Hepatocyte (in vitro differentiated cells): ENCODE measurements around the gene CCDC24. TPM values are rescaled to one million over a fixed set of nuclear protein-coding genes. Genes with fewer than 3 reads are reported as not detected.

Source experiments
- DNase-seq: peaks from one replicate; pipeline ENCODE4 v3.0.0-alpha.2; 2016; ENCODE audit warnings: low spot score
- H2AFZ ChIP-seq: fragments of 200-600 bp; sonication (generic); 2 replicates; pipeline ENCODE4 v1.6.0; 2016; ENCODE audit warnings: antibody characterized with exemption, mild to moderate bottlenecking
- H3K27ac ChIP-seq: fragments of 200-600 bp; sonication (generic); 2 replicates; pipeline ENCODE4 v1.5.1; 2016; ENCODE audit warnings: mild to moderate bottlenecking
- H3K27me3 ChIP-seq: fragments of 200-600 bp; sonication (generic); 2 replicates; pipeline ENCODE4 v1.6.1; 2016
- H3K36me3 ChIP-seq: fragments of 200-600 bp; sonication (generic); replicated peaks from 2 replicates; pipeline ENCODE4 v1.5.1; 2016; ENCODE audit warnings: low read depth; ENCODE audit not compliant: insufficient read depth
- H3K4me1 ChIP-seq: fragments of 200-600 bp; sonication (generic); 2 replicates; pipeline ENCODE4 v1.5.1; 2016; ENCODE audit warnings: mild to moderate bottlenecking, moderate library complexity; ENCODE audit not compliant: insufficient read depth
- H3K4me2 ChIP-seq: fragments of 200-600 bp; sonication (generic); 2 replicates; pipeline ENCODE4 v1.6.0; 2016
- H3K4me3 ChIP-seq: fragments of 200-600 bp; sonication (generic); 2 replicates; pipeline ENCODE4 v1.5.1; 2016; ENCODE audit warnings: mild to moderate bottlenecking
- H3K79me2 ChIP-seq: fragments of 200-600 bp; sonication (generic); 2 replicates; pipeline ENCODE4 v1.6.0; 2017; ENCODE audit warnings: mild to moderate bottlenecking
- H3K9me2 ChIP-seq: fragments of 200-600 bp; sonication (generic); replicated peaks from 2 replicates; pipeline ENCODE4 v1.6.0; 2017; ENCODE audit warnings: mild to moderate bottlenecking; ENCODE audit not compliant: insufficient read depth
- H3K9me3 ChIP-seq: fragments of 200-600 bp; sonication (generic); 2 replicates; pipeline ENCODE4 v1.5.1; 2016; ENCODE audit warnings: low read depth, mild to moderate bottlenecking
- H4K20me1 ChIP-seq: fragments of 200-600 bp; sonication (generic); 2 replicates; pipeline ENCODE4 v1.6.0; 2016; ENCODE audit warnings: mild to moderate bottlenecking; ENCODE audit not compliant: insufficient read depth, poor library complexity, severe bottlenecking
- EZH2 ChIP-seq: fragments of 200-600 bp; sonication (generic); IDR thresholded peaks from 2 replicates; pipeline ENCODE4 v1.6.1; 2016; ENCODE audit warnings: antibody characterized with exemption, mild to moderate bottlenecking, borderline replicate concordance
- EZH2phosphoT487 ChIP-seq: fragments of 200-600 bp; sonication (generic); IDR thresholded peaks from one replicate; pipeline ENCODE4 v1.6.1; 2018; ENCODE audit warnings: antibody characterized with exemption, mild to moderate bottlenecking, low read depth, moderate library complexity; ENCODE audit not compliant: unreplicated experiment, severe bottlenecking
- WGBS: methylation state at CpG from one replicate; pipeline ENCODE4 v1.1.6; 2016; ENCODE audit warnings: low lambda C conversion rate; ENCODE audit errors: missing lambda C conversion rate; 5-methylcytosine and 5-hydroxymethylcytosine counted together
- polyA plus RNA-seq: library from polyadenylated mRNA; unstranded; fragments of >200 nt; fragmentation: Nextera tagmentation; extraction: Ambion mirVana; gene quantifications from 2 replicates; pipeline ENCODE4 v1.2.1, GENCODE V29; 2016
- total RNA-seq: library from RNA; depleted of rRNA; stranded (reverse); fragments of >200 nt; gene quantifications from 2 replicates; pipeline ENCODE4 v1.2.3, GENCODE V29; 2014
- TF ChIP-seq, protein P1 (sequence below): fragments of 200-600 bp; sonication (generic); IDR thresholded peaks from 2 replicates; pipeline ENCODE4 v1.5.1; 2016; ENCODE audit warnings: antibody characterized with exemption, mild to moderate bottlenecking; ENCODE audit not compliant: poor library complexity

Gene CCDC24
- total and polyA plus RNA-seq, 2 experiments from 2014 or later = 13.2 to 23.7 TPM

- 56% methylated on average over 8 of the region's 8 CpGs for WGBS
Observed at GRCh38 chr1:43952731-43953346, 38.6 kb upstream of the CCDC24 start.

DNA sequence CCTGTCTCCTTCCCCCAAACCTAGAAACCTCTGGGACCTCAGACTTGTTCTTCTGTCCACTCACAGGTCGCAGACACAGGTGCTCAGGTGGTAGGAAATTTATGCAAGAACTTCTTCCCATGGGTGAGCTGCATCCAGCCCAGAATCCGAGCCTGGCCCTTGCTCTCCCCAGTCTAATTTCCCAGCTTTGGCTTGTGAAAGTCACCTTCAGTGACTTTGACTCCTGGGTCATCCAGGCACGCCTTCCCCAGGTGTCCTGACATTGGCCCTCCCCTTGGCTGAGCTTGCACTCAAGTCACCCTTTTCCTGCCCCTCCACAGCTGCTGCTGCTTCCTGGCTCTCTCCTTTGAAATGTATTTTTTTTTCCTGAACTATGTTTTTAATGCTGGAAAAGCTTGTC lies 38.0 kb upstream of the CCDC24 start:
- H3K36me3 ChIP-seq = no peaks in the 10 kb centered on the region
- H2AFZ ChIP-seq = no peak overlapping the region
- WGBS = 89% methylated on average over 3 of the region's 3 CpGs
- no peak overlapping the region for H3K4me3 ChIP-seq
- TF ChIP-seq, protein P1, sequence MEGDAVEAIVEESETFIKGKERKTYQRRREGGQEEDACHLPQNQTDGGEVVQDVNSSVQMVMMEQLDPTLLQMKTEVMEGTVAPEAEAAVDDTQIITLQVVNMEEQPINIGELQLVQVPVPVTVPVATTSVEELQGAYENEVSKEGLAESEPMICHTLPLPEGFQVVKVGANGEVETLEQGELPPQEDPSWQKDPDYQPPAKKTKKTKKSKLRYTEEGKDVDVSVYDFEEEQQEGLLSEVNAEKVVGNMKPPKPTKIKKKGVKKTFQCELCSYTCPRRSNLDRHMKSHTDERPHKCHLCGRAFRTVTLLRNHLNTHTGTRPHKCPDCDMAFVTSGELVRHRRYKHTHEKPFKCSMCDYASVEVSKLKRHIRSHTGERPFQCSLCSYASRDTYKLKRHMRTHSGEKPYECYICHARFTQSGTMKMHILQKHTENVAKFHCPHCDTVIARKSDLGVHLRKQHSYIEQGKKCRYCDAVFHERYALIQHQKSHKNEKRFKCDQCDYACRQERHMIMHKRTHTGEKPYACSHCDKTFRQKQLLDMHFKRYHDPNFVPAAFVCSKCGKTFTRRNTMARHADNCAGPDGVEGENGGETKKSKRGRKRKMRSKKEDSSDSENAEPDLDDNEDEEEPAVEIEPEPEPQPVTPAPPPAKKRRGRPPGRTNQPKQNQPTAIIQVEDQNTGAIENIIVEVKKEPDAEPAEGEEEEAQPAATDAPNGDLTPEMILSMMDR = no peak
- TF ChIP-seq EZH2 = no peak
- TF ChIP-seq EZH2phosphoT487 = no peak
- DNase-seq = no peak
- H3K4me2 ChIP-seq = no peak overlapping the region
- no peaks in the 10 kb centered on the region for H3K27me3 ChIP-seq
- H3K27ac ChIP-seq = no peak overlapping the region
- peaks cover 31% of the 10 kb centered on the region for H3K79me2 ChIP-seq
- no peaks in the 10 kb centered on the region for H3K9me3 ChIP-seq
- H3K9me2 ChIP-seq = no peaks in the 10 kb centered on the region
- H4K20me1 ChIP-seq = no peaks in the 10 kb centered on the region
- H3K4me1 ChIP-seq = peaks cover under 1% of the 10 kb centered on the region

More at GRCh38 chr1:43952731-43953346, 38.6 kb upstream of the CCDC24 start:
- H3K4me1 ChIP-seq = peaks cover 5% of the 10 kb centered on the region
- no peaks in the 10 kb centered on the region for H3K9me3 ChIP-seq
- no peaks in the 10 kb centered on the region for H3K9me2 ChIP-seq
- no peaks in the 10 kb centered on the region for H3K27me3 ChIP-seq
- H4K20me1 ChIP-seq = no peaks in the 10 kb centered on the region
- peaks cover 36% of the 10 kb centered on the region for H3K79me2 ChIP-seq
- H3K4me3 ChIP-seq = no peak overlapping the region
- no peak overlapping the region for H3K4me2 ChIP-seq
- DNase-seq = no peak
- H3K36me3 ChIP-seq = no peaks in the 10 kb centered on the region
- TF ChIP-seq EZH2 (no peak), EZH2phosphoT487 (no peak)
- TF ChIP-seq, protein P1 = no peak
- no peak overlapping the region for H3K27ac ChIP-seq
- H2AFZ ChIP-seq = no peak overlapping the region

GRCh38 chr1:43954036-43954435 lies 37.4 kb upstream of the CCDC24 start:
- no peak overlapping the region for H3K27ac ChIP-seq
- no peak for DNase-seq
- H3K9me3 ChIP-seq = no peaks in the 10 kb centered on the region
- no peak overlapping the region for H2AFZ ChIP-seq
- H3K79me2 ChIP-seq = peaks cover 25% of the 10 kb centered on the region
- no peaks in the 10 kb centered on the region for H4K20me1 ChIP-seq
- no peak overlapping the region for H3K4me3 ChIP-seq
- no peaks in the 10 kb centered on the region for H3K9me2 ChIP-seq
- TF ChIP-seq, protein P1 = no peak
- 90% methylated on average over 5 of the region's 5 CpGs for WGBS
- no peaks in the 10 kb centered on the region for H3K36me3 ChIP-seq
- no peaks in the 10 kb centered on the region for H3K27me3 ChIP-seq
- H3K4me2 ChIP-seq = no peak overlapping the region
- H3K4me1 ChIP-seq = no peaks in the 10 kb centered on the region
